Neural progenitor cell (in vitro differentiated cells): Measurements from ENCODE around the gene SSR2.

ENCODE experiments used
- EZH2 ChIP-seq: fragments of 200-600 bp; sonication (generic); IDR thresholded peaks from 2 replicates; pipeline ENCODE4 v1.6.1; 2017; ENCODE audit warnings: antibody characterized with exemption, mild to moderate bottlenecking, moderate library complexity
- EZH2phosphoT487 ChIP-seq: fragments of 200-600 bp; sonication (generic); IDR thresholded peaks from 2 replicates; pipeline ENCODE4 v1.6.1; 2017; ENCODE audit warnings: antibody characterized with exemption
- TF ChIP-seq, protein P1 (sequence below): fragments of 200-600 bp; sonication (generic); IDR thresholded peaks from 2 replicates; pipeline ENCODE4 v1.5.1; 2017; ENCODE audit warnings: antibody characterized with exemption, mild to moderate bottlenecking

DNA sequence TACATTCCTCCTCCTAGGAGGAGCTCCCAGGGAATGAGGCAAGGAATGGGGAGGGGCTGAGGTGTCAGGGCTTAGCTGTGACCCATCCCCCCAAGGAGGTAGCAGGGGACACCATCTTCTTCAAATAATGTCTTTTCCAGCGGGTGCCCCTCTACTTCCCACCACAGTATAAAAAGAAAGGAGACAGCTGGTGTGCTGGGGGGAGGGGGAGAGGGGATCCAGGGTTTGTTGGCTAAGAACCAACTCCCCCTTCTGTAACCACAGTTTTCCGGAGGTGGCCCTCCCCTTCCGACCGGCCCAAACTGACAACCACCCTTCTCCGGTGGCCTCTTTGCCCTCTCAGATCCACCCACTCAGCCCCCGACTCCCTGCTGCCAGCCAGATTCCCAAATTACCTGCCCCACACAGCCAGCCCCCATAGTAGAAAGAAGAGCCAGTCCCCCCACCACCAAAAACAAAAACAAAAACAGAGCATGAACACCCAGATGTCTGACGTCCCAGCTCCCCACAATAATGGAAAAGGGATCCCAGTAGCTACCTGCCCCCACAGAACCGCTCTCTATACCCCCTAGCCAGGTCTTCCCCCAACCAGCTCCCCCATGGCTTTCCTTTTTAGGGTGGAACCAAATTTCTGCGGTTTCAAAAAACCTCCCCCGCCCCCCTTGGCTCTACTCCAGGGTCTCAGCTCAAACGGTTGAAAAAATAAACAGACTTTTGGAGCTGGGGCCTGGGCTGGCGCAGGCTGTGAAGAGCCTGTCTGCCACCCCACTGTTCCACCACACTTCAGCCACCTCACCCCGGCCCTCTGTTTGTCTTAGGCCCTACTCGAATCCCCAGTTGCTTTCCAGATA, 44.5 kb downstream of the SSR2 start:
- TF ChIP-seq, protein P1, sequence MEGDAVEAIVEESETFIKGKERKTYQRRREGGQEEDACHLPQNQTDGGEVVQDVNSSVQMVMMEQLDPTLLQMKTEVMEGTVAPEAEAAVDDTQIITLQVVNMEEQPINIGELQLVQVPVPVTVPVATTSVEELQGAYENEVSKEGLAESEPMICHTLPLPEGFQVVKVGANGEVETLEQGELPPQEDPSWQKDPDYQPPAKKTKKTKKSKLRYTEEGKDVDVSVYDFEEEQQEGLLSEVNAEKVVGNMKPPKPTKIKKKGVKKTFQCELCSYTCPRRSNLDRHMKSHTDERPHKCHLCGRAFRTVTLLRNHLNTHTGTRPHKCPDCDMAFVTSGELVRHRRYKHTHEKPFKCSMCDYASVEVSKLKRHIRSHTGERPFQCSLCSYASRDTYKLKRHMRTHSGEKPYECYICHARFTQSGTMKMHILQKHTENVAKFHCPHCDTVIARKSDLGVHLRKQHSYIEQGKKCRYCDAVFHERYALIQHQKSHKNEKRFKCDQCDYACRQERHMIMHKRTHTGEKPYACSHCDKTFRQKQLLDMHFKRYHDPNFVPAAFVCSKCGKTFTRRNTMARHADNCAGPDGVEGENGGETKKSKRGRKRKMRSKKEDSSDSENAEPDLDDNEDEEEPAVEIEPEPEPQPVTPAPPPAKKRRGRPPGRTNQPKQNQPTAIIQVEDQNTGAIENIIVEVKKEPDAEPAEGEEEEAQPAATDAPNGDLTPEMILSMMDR = no peak
- TF ChIP-seq EZH2 (no peak), EZH2phosphoT487 (no peak)
